Hepatocyte (in vitro differentiated cells): ENCODE measurements around the gene GRIK2. TPM values are rescaled to one million over a fixed set of nuclear protein-coding genes. Genes with fewer than 3 reads are reported as not detected.

Source experiments
- DNase-seq: peaks from one replicate; pipeline ENCODE4 v3.0.0-alpha.2; 2016; ENCODE audit warnings: low spot score
- H2AFZ ChIP-seq: fragments of 200-600 bp; sonication (generic); 2 replicates; pipeline ENCODE4 v1.6.0; 2016; ENCODE audit warnings: antibody characterized with exemption, mild to moderate bottlenecking
- H3K27ac ChIP-seq: fragments of 200-600 bp; sonication (generic); 2 replicates; pipeline ENCODE4 v1.5.1; 2016; ENCODE audit warnings: mild to moderate bottlenecking
- H3K27me3 ChIP-seq: fragments of 200-600 bp; sonication (generic); 2 replicates; pipeline ENCODE4 v1.6.1; 2016
- H3K36me3 ChIP-seq: fragments of 200-600 bp; sonication (generic); replicated peaks from 2 replicates; pipeline ENCODE4 v1.5.1; 2016; ENCODE audit warnings: low read depth; ENCODE audit not compliant: insufficient read depth
- H3K4me1 ChIP-seq: fragments of 200-600 bp; sonication (generic); 2 replicates; pipeline ENCODE4 v1.5.1; 2016; ENCODE audit warnings: mild to moderate bottlenecking, moderate library complexity; ENCODE audit not compliant: insufficient read depth
- H3K4me2 ChIP-seq: fragments of 200-600 bp; sonication (generic); 2 replicates; pipeline ENCODE4 v1.6.0; 2016
- H3K4me3 ChIP-seq: fragments of 200-600 bp; sonication (generic); 2 replicates; pipeline ENCODE4 v1.5.1; 2016; ENCODE audit warnings: mild to moderate bottlenecking
- H3K79me2 ChIP-seq: fragments of 200-600 bp; sonication (generic); 2 replicates; pipeline ENCODE4 v1.6.0; 2017; ENCODE audit warnings: mild to moderate bottlenecking
- H3K9me2 ChIP-seq: fragments of 200-600 bp; sonication (generic); replicated peaks from 2 replicates; pipeline ENCODE4 v1.6.0; 2017; ENCODE audit warnings: mild to moderate bottlenecking; ENCODE audit not compliant: insufficient read depth
- H3K9me3 ChIP-seq: fragments of 200-600 bp; sonication (generic); 2 replicates; pipeline ENCODE4 v1.5.1; 2016; ENCODE audit warnings: low read depth, mild to moderate bottlenecking
- H4K20me1 ChIP-seq: fragments of 200-600 bp; sonication (generic); 2 replicates; pipeline ENCODE4 v1.6.0; 2016; ENCODE audit warnings: mild to moderate bottlenecking; ENCODE audit not compliant: insufficient read depth, poor library complexity, severe bottlenecking
- CTCF ChIP-seq: fragments of 200-600 bp; sonication (generic); IDR thresholded peaks from 2 replicates; pipeline ENCODE4 v1.5.1; 2016; ENCODE audit warnings: antibody characterized with exemption, mild to moderate bottlenecking; ENCODE audit not compliant: poor library complexity
- EZH2 ChIP-seq: fragments of 200-600 bp; sonication (generic); IDR thresholded peaks from 2 replicates; pipeline ENCODE4 v1.6.1; 2016; ENCODE audit warnings: antibody characterized with exemption, mild to moderate bottlenecking, borderline replicate concordance
- EZH2phosphoT487 ChIP-seq: fragments of 200-600 bp; sonication (generic); IDR thresholded peaks from one replicate; pipeline ENCODE4 v1.6.1; 2018; ENCODE audit warnings: antibody characterized with exemption, mild to moderate bottlenecking, low read depth, moderate library complexity; ENCODE audit not compliant: unreplicated experiment, severe bottlenecking
- WGBS: methylation state at CpG from one replicate; pipeline ENCODE4 v1.1.6; 2016; ENCODE audit warnings: low lambda C conversion rate; ENCODE audit errors: missing lambda C conversion rate; 5-methylcytosine and 5-hydroxymethylcytosine counted together
- polyA plus RNA-seq: library from polyadenylated mRNA; unstranded; fragments of >200 nt; fragmentation: Nextera tagmentation; extraction: Ambion mirVana; gene quantifications from 2 replicates; pipeline ENCODE4 v1.2.1, GENCODE V29; 2016
- total RNA-seq: library from RNA; depleted of rRNA; stranded (reverse); fragments of >200 nt; gene quantifications from 2 replicates; pipeline ENCODE4 v1.2.3, GENCODE V29; 2014

The GRIK2 gene
- total and polyA plus RNA-seq, 2 experiments from 2014 or later, result 5.8 to 6.2 TPM

DNA sequence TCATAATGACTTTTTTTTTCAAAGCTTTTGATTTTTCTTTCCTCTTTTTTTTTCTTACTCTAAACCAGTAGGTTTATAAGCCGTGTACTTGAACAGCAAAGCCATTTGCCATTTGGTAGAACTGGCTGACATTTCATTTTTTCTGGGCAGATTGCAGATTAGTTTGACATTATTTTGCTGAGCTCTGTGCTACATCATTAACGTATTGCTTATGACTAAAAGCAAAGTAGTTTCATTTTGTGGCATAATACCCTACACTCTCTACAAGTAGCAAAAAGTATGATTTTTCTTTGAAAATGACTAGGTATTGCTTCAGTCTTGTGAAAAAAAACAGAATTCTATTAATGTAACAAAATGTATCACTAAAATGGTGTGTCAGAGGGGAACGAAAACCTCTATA lies 141.3 kb downstream of the GRIK2 start:
- H3K4me1 ChIP-seq, result no peaks in the 10 kb centered on the region
- no peaks in the 10 kb centered on the region for H3K27me3 ChIP-seq
- WGBS, result 66% methylated on average over 3 of the region's 3 CpGs
- TF ChIP-seq EZH2 (no peak), EZH2phosphoT487 (no peak), CTCF (no peak)
- no peak for DNase-seq
- no peak overlapping the region for H2AFZ ChIP-seq
- no peaks in the 10 kb centered on the region for H3K9me2 ChIP-seq
- H4K20me1 ChIP-seq, result no peaks in the 10 kb centered on the region
- no peak overlapping the region for H3K4me2 ChIP-seq
- no peak overlapping the region for H3K4me3 ChIP-seq
- no peaks in the 10 kb centered on the region for H3K79me2 ChIP-seq
- no peaks in the 10 kb centered on the region for H3K9me3 ChIP-seq
- no peak overlapping the region for H3K27ac ChIP-seq
- no peaks in the 10 kb centered on the region for H3K36me3 ChIP-seq

- Histone ChIP-seq H3K27ac (no peak overlapping the region), H2AFZ (no peak overlapping the region), H3K9me3 (no peaks in the 10 kb centered on the region), H3K4me1 (no peaks in the 10 kb centered on the region), H3K27me3 (no peaks in the 10 kb centered on the region), H3K36me3 (no peaks in the 10 kb centered on the region), H3K9me2 (no peaks in the 10 kb centered on the region), H3K79me2 (no peaks in the 10 kb centered on the region), H4K20me1 (no peaks in the 10 kb centered on the region), H3K4me2 (no peak overlapping the region), H3K4me3 (no peak overlapping the region)
- DNase-seq, result no peak
- 82% methylated on average over 2 of the region's 2 CpGs for WGBS
- TF ChIP-seq EZH2phosphoT487 (no peak), EZH2 (no peak), CTCF (no peak)
Observed at GRCh38 chr6:101537753-101538316, 144.3 kb downstream of the GRIK2 start.

DNA sequence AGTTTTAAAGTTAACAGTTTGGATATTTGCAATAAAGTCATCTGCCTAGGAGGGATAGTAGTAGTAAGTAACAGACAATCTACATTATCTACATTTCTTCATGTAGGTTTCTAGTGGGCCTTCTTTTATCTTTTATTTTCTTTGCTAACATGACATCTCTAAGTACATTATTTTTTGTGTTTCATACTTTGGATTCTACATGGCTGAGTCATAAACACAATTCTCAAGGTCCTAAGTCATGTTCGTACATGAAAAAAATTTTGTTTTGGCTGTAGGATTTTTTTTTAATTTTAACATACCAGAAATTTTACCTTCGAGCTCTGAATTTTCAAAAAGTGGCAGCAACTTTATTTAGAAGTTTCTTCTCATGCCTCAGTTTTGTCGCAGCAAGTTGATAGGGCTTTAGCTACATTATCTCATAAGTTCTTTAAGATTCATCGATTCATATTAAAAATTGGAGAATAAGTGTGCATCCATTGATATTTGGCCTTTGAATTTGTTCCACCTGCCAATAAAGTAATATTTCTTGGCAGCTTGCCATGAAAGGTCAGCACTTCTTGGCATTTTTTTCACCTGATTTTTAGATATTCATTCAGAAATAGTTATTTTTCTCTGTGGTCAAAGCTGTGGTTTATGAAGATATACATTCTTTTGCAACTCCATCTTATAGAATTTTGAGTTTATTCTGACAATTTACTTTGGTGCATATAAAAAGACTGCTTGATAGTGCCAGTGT lies 146.2 kb downstream of the GRIK2 start:
- no peak for DNase-seq
- Histone ChIP-seq H3K4me1 (no peaks in the 10 kb centered on the region), H2AFZ (no peak overlapping the region), H3K9me2 (no peaks in the 10 kb centered on the region), H3K27ac (no peak overlapping the region), H3K36me3 (no peaks in the 10 kb centered on the region), H3K79me2 (no peaks in the 10 kb centered on the region), H3K4me3 (no peak overlapping the region), H3K4me2 (no peak overlapping the region), H3K27me3 (no peaks in the 10 kb centered on the region), H3K9me3 (no peaks in the 10 kb centered on the region), H4K20me1 (no peaks in the 10 kb centered on the region)
- TF ChIP-seq EZH2 (no peak), EZH2phosphoT487 (no peak), CTCF (no peak)
- 77% methylated on average over 4 of the region's 4 CpGs for WGBS
